Psoas muscle (tissue), 8 donors: ENCODE results near the gene IFFO2. TPM values are rescaled to one million over a fixed set of nuclear protein-coding genes. Genes with fewer than 3 reads are reported as not detected.
"Not testable (repeated sequence)": the region's sequence is repeated elsewhere in the genome, so short reads cannot be mapped to it uniquely, and the experiment has no call there.

Experiments used
- ATAC-seq, 4 donors: fragments of 200-7000 bp; cut with Tn5 transposase; one replicate each; pipeline ENCODE4 v1.9.1; 2020; ENCODE audit warnings: moderate library complexity in 3 of 4, mild to moderate bottlenecking in 2 of 4
- DNase-seq, 2 donors: peaks; one replicate each; pipeline ENCODE4 v3.0.0-alpha.2; 2020
- H3K27ac ChIP-seq: fragments of 200-600 bp; one replicate; pipeline ENCODE4 v1.8.0; 2022
- H3K27me3 ChIP-seq, 3 donors: fragments of 200-600 bp in 1 of 3; one replicate each; pipeline versions ENCODE4 v1.6.1 to v1.8.0; 2013 to 2022; ENCODE audit warnings: low read length in 2 of 3, mild to moderate bottlenecking in 2 of 3, moderate library complexity in 1 of 3; ENCODE audit not compliant: insufficient read depth in 3 of 3
- H3K36me3 ChIP-seq, 2 donors: fragments of 200-600 bp in 1 of 2; one replicate each; pipeline versions ENCODE4 v1.6.1 to v1.8.0; 2013 to 2022; ENCODE audit warnings: low read depth in 1 of 2, mild to moderate bottlenecking in 1 of 2, moderate library complexity in 1 of 2; ENCODE audit not compliant: insufficient read depth in 1 of 2
- H3K4me1 ChIP-seq: fragments of 200-600 bp; one replicate; pipeline ENCODE4 v1.8.0; 2022
- H3K4me3 ChIP-seq: fragments of 200-600 bp; one replicate; pipeline ENCODE4 v1.8.0; 2022; ENCODE audit warnings: mild to moderate bottlenecking
- H3K9me3 ChIP-seq: fragments of 200-600 bp; one replicate; pipeline ENCODE4 v1.8.0; 2022
- CTCF ChIP-seq: fragments of 200-600 bp; IDR thresholded peaks from one replicate; pipeline ENCODE4 v1.8.0; 2022; ENCODE audit warnings: antibody characterized with exemption
- WGBS, 3 donors: extraction: QIAGEN DNeasy Blood & Tissue Kit; methylation state at CpG; one replicate each; pipeline versions ENCODE4 v1.1.6 to v1.1.7; 2013; 5-methylcytosine and 5-hydroxymethylcytosine counted together
- intact Hi-C, 2 donors: fragments of 100-400 bp; cut with DNase I; formaldehyde crosslinking; loops; one replicate each; pipeline versions ENCODE4 v1.11.0 to v1.14.2; 2022
- polyA plus RNA-seq, 3 donors: library from polyadenylated mRNA; stranded (reverse); fragments of 200-250 nt; gene quantifications; one replicate each; pipeline ENCODE4 v1.2.3, GENCODE V29; 2013
- total RNA-seq, 4 donors: library from RNA; stranded (reverse); fragmentation: NEBNext Ultra II Directional in 2 of 4; extraction: Animal tissue kit (Norgen Biotek cat#: 25700) in 2 of 4; gene quantifications; one replicate each; pipeline versions ENCODE4 v1.2.1 to v1.2.4, GENCODE V29; 2021 to 2023
- donor health status: healthy with polysubstance abuse.
- donor health status: DM: no; HTN: no; CAD: no; lungs with moderate emphysema.
- donor health status: Bipolar disorder and iron deficiency.
- donor health status: healthy.
- donor health status: DM: yes; HTN: yes; CAD: no.
- donor health status: DM: no; HTN: no; CAD: no.
- donor health status: DM: no; HTN: no; CAD: no.
- donor health status: DM: yes; HTN: yes; CAD: no.

The IFFO2 gene
- total and polyA plus RNA-seq, 7 donors, result 0.94 to 14.0 (median 3.7) TPM

GRCh38 chr1:18871401-18872070 is 84.9 kb downstream of the IFFO2 start:
- WGBS, 3 donors, result 81 to 83% (median 81%) methylated on average over 7 of the region's 7 CpGs
- intact Hi-C loops, result loop anchor here in 1 of 2 donors (5.0 kb wide), 1 partner anchor 274 kb away; no protein-coding TSS in a partner anchor
- DNase-seq, result no peak

GRCh38 chr1:18870957-18871356 is 85.5 kb downstream of the IFFO2 start:
- H3K27ac ChIP-seq, result no peak overlapping the region
- no peak for DNase-seq
- peaks cover 0 to 34% of the 10 kb centered on the region in 2 donors for H3K36me3 ChIP-seq
- H3K9me3 ChIP-seq, result no peaks in the 10 kb centered on the region
- 85 to 96% (median 86%) methylated on average over 10 of the region's 10 CpGs for WGBS, 3 donors
- no peak overlapping the region for H3K4me3 ChIP-seq
- H3K27me3 ChIP-seq, result no peaks in the 10 kb centered on the region
- ATAC-seq, result no peak
- intact Hi-C loops, result loop anchor here in 1 of 2 donors (5.0 kb wide), 1 partner anchor 274 kb away; no protein-coding TSS in a partner anchor
- no peak for TF ChIP-seq CTCF
- H3K4me1 ChIP-seq, result no peaks in the 10 kb centered on the region

More at GRCh38 chr1:18871401-18872070, 84.9 kb downstream of the IFFO2 start:
- H3K9me3 ChIP-seq, result no peaks in the 10 kb centered on the region
- H3K27ac ChIP-seq, result no peak overlapping the region
- H3K4me3 ChIP-seq, result no peak overlapping the region
- H3K4me1 ChIP-seq, result no peaks in the 10 kb centered on the region
- no peak for ATAC-seq
- no peaks in the 10 kb centered on the region for H3K27me3 ChIP-seq
- TF ChIP-seq CTCF, result no peak
- peaks cover 0 to 40% of the 10 kb centered on the region in 2 donors for H3K36me3 ChIP-seq

- H3K9me3 ChIP-seq, H3K4me1 ChIP-seq, H3K27ac ChIP-seq, H3K27me3 ChIP-seq, ATAC-seq, H3K4me3 ChIP-seq, DNase-seq: not testable (repeated sequence)
- intact Hi-C loops, result loop anchor here in 1 of 2 donors (5.0 kb wide), 1 partner anchor 273 kb away; no protein-coding TSS in a partner anchor
- peaks cover 0 to 30% of the 10 kb centered on the region in 2 donors for H3K36me3 ChIP-seq
- WGBS, 3 donors, result 73 to 85% (median 82%) methylated on average over 3 of the region's 3 CpGs
Measured at GRCh38 chr1:18870595-18870865, 85.9 kb downstream of the IFFO2 start.

- Histone ChIP-seq H3K27me3 (no peaks in the 10 kb centered on the region), H3K9me3 (no peaks in the 10 kb centered on the region), H3K4me3 (no peak overlapping the region), H3K4me1 (no peaks in the 10 kb centered on the region), H3K36me3 (peaks cover 0 to 28% of the 10 kb centered on the region in 2 donors), H3K27ac (no peak overlapping the region)
- intact Hi-C loops, result loop anchor here in 1 of 2 donors (5.0 kb wide), 1 partner anchor 273 kb away; no protein-coding TSS in a partner anchor
- DNase-seq (no peak), ATAC-seq (no peak)
- TF ChIP-seq CTCF, result no peak
- 70 to 78% (median 73%) methylated on average over 9 of the region's 9 CpGs for WGBS, 3 donors
Measured at GRCh38 chr1:18869847-18870594, 86.5 kb downstream of the IFFO2 start.

- H3K4me1 ChIP-seq, result no peaks in the 10 kb centered on the region
- H3K4me3 ChIP-seq, result no peak overlapping the region
- no peaks in the 10 kb centered on the region for H3K27me3 ChIP-seq
- DNase-seq (no peak), ATAC-seq (no peak)
- WGBS, 3 donors, result 50 to 52% (median 52%) methylated on average over 12 of the region's 12 CpGs
- peaks cover 0 to 22% of the 10 kb centered on the region in 2 donors for H3K36me3 ChIP-seq
- H3K27ac ChIP-seq, result no peak overlapping the region
- intact Hi-C loops, result no loop called here
- no peaks in the 10 kb centered on the region for H3K9me3 ChIP-seq
- no peak for TF ChIP-seq CTCF
Measured at GRCh38 chr1:18868801-18869424, 87.6 kb downstream of the IFFO2 start.
